H9 (cell line): ENCODE results near the gene EHD4. TPM values are rescaled to one million over a fixed set of nuclear protein-coding genes. Genes with fewer than 3 reads are reported as not detected.

Source experiments
- DNase-seq: peaks from one replicate; pipeline ENCODE4 v3.0.0-alpha.2; 2017
- H2AFZ ChIP-seq: one replicate; pipeline ENCODE4 v1.6.1; 2013; ENCODE audit warnings: mild to moderate bottlenecking, low read length, control low read depth, moderate library complexity
- H2AK5ac ChIP-seq: 2 replicates; pipeline ENCODE4 v1.6.1; 2013; ENCODE audit warnings: low read length, control low read depth, mixed read lengths; ENCODE audit not compliant: insufficient read length
- H2BK120ac ChIP-seq: one replicate; pipeline ENCODE4 v1.6.1; 2013; ENCODE audit warnings: low read depth, mild to moderate bottlenecking, low read length, control low read depth, inconsistent platforms; ENCODE audit not compliant: poor library complexity, severe bottlenecking
- H2BK12ac ChIP-seq: 2 replicates; pipeline ENCODE4 v1.6.1; 2013; ENCODE audit warnings: low read length, control low read depth, mixed read lengths, low read depth; ENCODE audit not compliant: insufficient read length
- H2BK15ac ChIP-seq: 2 replicates; pipeline ENCODE4 v1.6.1; 2013; ENCODE audit warnings: low read depth, low read length, control low read depth
- H2BK20ac ChIP-seq: one replicate; pipeline ENCODE4 v1.6.1; 2013; ENCODE audit warnings: low read depth, mild to moderate bottlenecking, low read length, control low read depth, inconsistent platforms; ENCODE audit not compliant: poor library complexity, severe bottlenecking
- H2BK5ac ChIP-seq: 2 replicates; pipeline ENCODE4 v1.6.1; 2013; ENCODE audit warnings: low read length, control low read depth, mixed read lengths; ENCODE audit not compliant: insufficient read length
- H3K14ac ChIP-seq: 2 replicates; pipeline ENCODE4 v1.6.1; 2013; ENCODE audit warnings: low read length, control low read depth; ENCODE audit not compliant: insufficient read depth
- H3K18ac ChIP-seq: 2 replicates; pipeline ENCODE4 v1.6.1; 2013; ENCODE audit warnings: low read depth, mild to moderate bottlenecking, mixed read lengths, low read length, control low read depth; ENCODE audit not compliant: insufficient read length
- H3K23ac ChIP-seq: 2 replicates; pipeline ENCODE4 v1.6.1; 2013; ENCODE audit warnings: low read length, control low read depth, mixed read lengths, low read depth; ENCODE audit not compliant: insufficient read length
- H3K23me2 ChIP-seq: 2 replicates; pipeline ENCODE4 v1.6.1; 2013; ENCODE audit warnings: low read depth, mild to moderate bottlenecking, mixed read lengths, low read length, control low read depth; ENCODE audit not compliant: insufficient read length, poor library complexity, severe bottlenecking
- H3K27ac ChIP-seq: 2 replicates; pipeline ENCODE4 v1.5.1; 2013; ENCODE audit warnings: low read length, control low read depth, mixed read lengths, low read depth; ENCODE audit not compliant: insufficient read length
- H3K27me3 ChIP-seq: 2 replicates; pipeline ENCODE4 v1.6.1; 2013; ENCODE audit warnings: low read length, control low read depth, inconsistent platforms; ENCODE audit not compliant: insufficient read depth
- H3K4ac ChIP-seq: 2 replicates; pipeline ENCODE4 v1.6.1; 2013; ENCODE audit warnings: low read depth, mild to moderate bottlenecking, control low read depth, inconsistent platforms, low read length, moderate library complexity
- H3K4me1 ChIP-seq: 2 replicates; pipeline ENCODE4 v1.6.1; 2013; ENCODE audit warnings: low read length, control low read depth, inconsistent platforms; ENCODE audit not compliant: insufficient read depth
- H3K4me2 ChIP-seq: 2 replicates; pipeline ENCODE4 v1.6.1; 2013; ENCODE audit warnings: low read length, control low read depth, mixed read lengths; ENCODE audit not compliant: insufficient read length, insufficient read depth
- H3K56ac ChIP-seq: 2 replicates; pipeline ENCODE4 v1.6.1; 2013; ENCODE audit warnings: low read depth, mild to moderate bottlenecking, mixed read lengths, low read length, control low read depth; ENCODE audit not compliant: insufficient read length
- H3K79me1 ChIP-seq: 2 replicates; pipeline ENCODE4 v1.6.1; 2013; ENCODE audit warnings: low read depth, mild to moderate bottlenecking, moderate library complexity, low read length, control low read depth, inconsistent platforms; ENCODE audit not compliant: insufficient read depth, poor library complexity, severe bottlenecking
- H3K79me2 ChIP-seq: 2 replicates; pipeline ENCODE4 v1.6.1; 2013; ENCODE audit warnings: low read length, control low read depth, inconsistent platforms; ENCODE audit not compliant: insufficient read depth
- H3K9ac ChIP-seq: 2 replicates; pipeline ENCODE4 v1.6.1; 2013; ENCODE audit warnings: low read length, control low read depth, mixed read lengths; ENCODE audit not compliant: insufficient read length; ENCODE audit errors: extremely low read depth
- H3K9me3 ChIP-seq: one replicate; pipeline ENCODE4 v1.6.1; 2013; ENCODE audit warnings: low read depth, low read length, inconsistent platforms; ENCODE audit not compliant: control insufficient read depth
- H3T11ph ChIP-seq: one replicate; pipeline ENCODE4 v1.6.1; 2013; ENCODE audit warnings: mild to moderate bottlenecking, low read length, control low read depth, inconsistent platforms
- H4K20me1 ChIP-seq: one replicate; pipeline ENCODE4 v1.6.1; 2013; ENCODE audit not compliant: control insufficient read depth, insufficient read length, insufficient read depth
- H4K5ac ChIP-seq: 2 replicates; pipeline ENCODE4 v1.6.1; 2013; ENCODE audit warnings: low read depth, mild to moderate bottlenecking, mixed read lengths, low read length, control low read depth; ENCODE audit not compliant: insufficient read length
- H4K8ac ChIP-seq: replicated peaks from 2 replicates; pipeline ENCODE4 v1.6.1; 2013; ENCODE audit warnings: low read length, control low read depth, mixed read lengths, low read depth; ENCODE audit not compliant: insufficient read length
- H4K91ac ChIP-seq: 2 replicates; pipeline ENCODE4 v1.6.1; 2013; ENCODE audit warnings: low read depth, mild to moderate bottlenecking, moderate library complexity, mixed read lengths, low read length, control low read depth; ENCODE audit not compliant: insufficient read length
- H3K27ac Mint-ChIP-seq, 3 experiments: 2 replicates in 2 of 3; 3 replicates in 1 of 3; pipeline ENCODE4 v1.8.0; 2020 to 2021; ENCODE audit warnings: mixed read lengths in 3 of 3, mild to moderate bottlenecking in 1 of 3, moderate library complexity in 1 of 3
- H3K27me3 Mint-ChIP-seq: 2 replicates; pipeline ENCODE4 v1.8.0; 2021; ENCODE audit warnings: low read depth, mild to moderate bottlenecking, moderate library complexity, mixed read lengths
- H3K36me3 Mint-ChIP-seq, 3 experiments: 2 replicates in 2 of 3; 3 replicates in 1 of 3; pipeline ENCODE4 v1.8.0; 2020 to 2021; ENCODE audit warnings: low read depth in 3 of 3, mixed read lengths in 3 of 3; ENCODE audit not compliant: insufficient read depth in 1 of 3
- H3K4me1 Mint-ChIP-seq, 2 experiments: 2 replicates each; pipeline ENCODE4 v1.8.0; 2020; ENCODE audit warnings: mixed read lengths in 2 of 2
- H3K4me3 Mint-ChIP-seq, 2 experiments: 2 replicates in 1 of 2; 3 replicates in 1 of 2; pipeline ENCODE4 v1.8.0; 2020 to 2021; ENCODE audit warnings: mild to moderate bottlenecking in 2 of 2, mixed read lengths in 2 of 2, moderate library complexity in 1 of 2
- H3K9me3 Mint-ChIP-seq, 2 experiments: 2 replicates in 1 of 2; 3 replicates in 1 of 2; pipeline ENCODE4 v1.8.0; 2020; ENCODE audit warnings: mild to moderate bottlenecking in 2 of 2, mixed read lengths in 2 of 2, moderate library complexity in 1 of 2
- CTCF ChIP-seq: fragments of 200-600 bp; sonication (generic); conservative IDR thresholded peaks from 3 replicates; pipeline ENCODE4 v1.8.0; 2021; ENCODE audit warnings: antibody characterized with exemption, mild to moderate bottlenecking
- WGBS: extraction: QIAGEN DNeasy Blood & Tissue Kit; methylation state at CpG from one replicate; pipeline ENCODE4 v1.1.7; 2013; ENCODE audit warnings: missing lambda C conversion rate, low lambda C conversion rate, mixed read lengths; ENCODE audit not compliant: insufficient read length; ENCODE audit errors: extremely low coverage; 5-methylcytosine and 5-hydroxymethylcytosine counted together
- total RNA-seq: library from RNA; stranded (reverse); gene quantifications from 2 replicates; pipeline ENCODE4 v1.2.1, GENCODE V29; 2021

The EHD4 gene
- total RNA-seq, 1 experiment from 2014 or later, result 22.9 TPM

GRCh38 chr15:41880156-41880877, 92.0 kb downstream of the EHD4 start:
- H3K18ac ChIP-seq, result no peak overlapping the region
- H3K4me2 ChIP-seq, result no peak overlapping the region
- H3K9me3 ChIP-seq, result no peaks in the 10 kb centered on the region
- H2BK20ac ChIP-seq, result no peak overlapping the region
- H3K27me3 ChIP-seq, result peaks cover 7% of the 10 kb centered on the region; the same call in 1 of the 2 replicates
- no peak overlapping the region for H3K9ac ChIP-seq
- Mint-ChIP-seq H3K4me1 (peaks cover 4 to 10% of the 10 kb centered on the region in 2 experiments), H3K36me3 (peaks cover 0 to 1% (median 0%) of the 10 kb centered on the region in 3 experiments; a peak in 1 of 7 replicates), H3K4me3 (no peak overlapping the region), H3K9me3 (no peaks in the 10 kb centered on the region; a peak in 1 of 5 replicates), H3K27ac (no peak overlapping the region; a peak in 1 of 7 replicates), H3K27me3 (peaks cover 47% of the 10 kb centered on the region)
- H2BK120ac ChIP-seq, result no peak overlapping the region
- no peak overlapping the region for H2BK12ac ChIP-seq
- DNase-seq, result no peak
- no peak overlapping the region for H2AFZ ChIP-seq
- no peak overlapping the region for H4K5ac ChIP-seq
- no peak overlapping the region for H2AK5ac ChIP-seq
- no peak overlapping the region for H3T11ph ChIP-seq
- H3K23me2 ChIP-seq, result peaks cover 3% of the 10 kb centered on the region
- no CpG with 5 or more reads among the region's 10 CpGs for WGBS
- no peaks in the 10 kb centered on the region for H4K20me1 ChIP-seq
- H2BK5ac ChIP-seq, result no peak overlapping the region
- no peak overlapping the region for H3K14ac ChIP-seq
- H3K4me1 ChIP-seq, result no peaks in the 10 kb centered on the region
- H3K27ac ChIP-seq, result no peak overlapping the region
- no peak overlapping the region for H2BK15ac ChIP-seq
- no peaks in the 10 kb centered on the region for H3K79me2 ChIP-seq
- no peak overlapping the region for H4K8ac ChIP-seq
- H4K91ac ChIP-seq, result no peak overlapping the region
- no peak overlapping the region for H3K56ac ChIP-seq
- H3K79me1 ChIP-seq, result no peaks in the 10 kb centered on the region
- H3K4ac ChIP-seq, result no peak overlapping the region
- H3K23ac ChIP-seq, result no peak overlapping the region
- TF ChIP-seq CTCF, result no peak
